H9 (cell line): Measurements from ENCODE around the gene BAX. TPM values are rescaled to one million over a fixed set of nuclear protein-coding genes. Genes with fewer than 3 reads are reported as not detected.
A peak's percentile ranks its signal among the peaks of the same experiment; 100 is the strongest.

Experiments used
- DNase-seq: peaks from one replicate; pipeline ENCODE4 v3.0.0-alpha.2; 2017
- H2AFZ ChIP-seq: one replicate; pipeline ENCODE4 v1.6.1; 2013; ENCODE audit warnings: mild to moderate bottlenecking, low read length, control low read depth, moderate library complexity
- H2AK5ac ChIP-seq: 2 replicates; pipeline ENCODE4 v1.6.1; 2013; ENCODE audit warnings: low read length, control low read depth, mixed read lengths; ENCODE audit not compliant: insufficient read length
- H2BK120ac ChIP-seq: one replicate; pipeline ENCODE4 v1.6.1; 2013; ENCODE audit warnings: low read depth, mild to moderate bottlenecking, low read length, control low read depth, inconsistent platforms; ENCODE audit not compliant: poor library complexity, severe bottlenecking
- H2BK12ac ChIP-seq: 2 replicates; pipeline ENCODE4 v1.6.1; 2013; ENCODE audit warnings: low read length, control low read depth, mixed read lengths, low read depth; ENCODE audit not compliant: insufficient read length
- H2BK15ac ChIP-seq: 2 replicates; pipeline ENCODE4 v1.6.1; 2013; ENCODE audit warnings: low read depth, low read length, control low read depth
- H2BK20ac ChIP-seq: one replicate; pipeline ENCODE4 v1.6.1; 2013; ENCODE audit warnings: low read depth, mild to moderate bottlenecking, low read length, control low read depth, inconsistent platforms; ENCODE audit not compliant: poor library complexity, severe bottlenecking
- H2BK5ac ChIP-seq: 2 replicates; pipeline ENCODE4 v1.6.1; 2013; ENCODE audit warnings: low read length, control low read depth, mixed read lengths; ENCODE audit not compliant: insufficient read length
- H3K14ac ChIP-seq: 2 replicates; pipeline ENCODE4 v1.6.1; 2013; ENCODE audit warnings: low read length, control low read depth; ENCODE audit not compliant: insufficient read depth
- H3K18ac ChIP-seq: 2 replicates; pipeline ENCODE4 v1.6.1; 2013; ENCODE audit warnings: low read depth, mild to moderate bottlenecking, mixed read lengths, low read length, control low read depth; ENCODE audit not compliant: insufficient read length
- H3K23ac ChIP-seq: 2 replicates; pipeline ENCODE4 v1.6.1; 2013; ENCODE audit warnings: low read length, control low read depth, mixed read lengths, low read depth; ENCODE audit not compliant: insufficient read length
- H3K23me2 ChIP-seq: 2 replicates; pipeline ENCODE4 v1.6.1; 2013; ENCODE audit warnings: low read depth, mild to moderate bottlenecking, mixed read lengths, low read length, control low read depth; ENCODE audit not compliant: insufficient read length, poor library complexity, severe bottlenecking
- H3K27ac ChIP-seq: 2 replicates; pipeline ENCODE4 v1.5.1; 2013; ENCODE audit warnings: low read length, control low read depth, mixed read lengths, low read depth; ENCODE audit not compliant: insufficient read length
- H3K27me3 ChIP-seq: 2 replicates; pipeline ENCODE4 v1.6.1; 2013; ENCODE audit warnings: low read length, control low read depth, inconsistent platforms; ENCODE audit not compliant: insufficient read depth
- H3K4ac ChIP-seq: 2 replicates; pipeline ENCODE4 v1.6.1; 2013; ENCODE audit warnings: low read depth, mild to moderate bottlenecking, control low read depth, inconsistent platforms, low read length, moderate library complexity
- H3K4me1 ChIP-seq: 2 replicates; pipeline ENCODE4 v1.6.1; 2013; ENCODE audit warnings: low read length, control low read depth, inconsistent platforms; ENCODE audit not compliant: insufficient read depth
- H3K4me2 ChIP-seq: 2 replicates; pipeline ENCODE4 v1.6.1; 2013; ENCODE audit warnings: low read length, control low read depth, mixed read lengths; ENCODE audit not compliant: insufficient read length, insufficient read depth
- H3K56ac ChIP-seq: 2 replicates; pipeline ENCODE4 v1.6.1; 2013; ENCODE audit warnings: low read depth, mild to moderate bottlenecking, mixed read lengths, low read length, control low read depth; ENCODE audit not compliant: insufficient read length
- H3K79me1 ChIP-seq: 2 replicates; pipeline ENCODE4 v1.6.1; 2013; ENCODE audit warnings: low read depth, mild to moderate bottlenecking, moderate library complexity, low read length, control low read depth, inconsistent platforms; ENCODE audit not compliant: insufficient read depth, poor library complexity, severe bottlenecking
- H3K79me2 ChIP-seq: 2 replicates; pipeline ENCODE4 v1.6.1; 2013; ENCODE audit warnings: low read length, control low read depth, inconsistent platforms; ENCODE audit not compliant: insufficient read depth
- H3K9ac ChIP-seq: 2 replicates; pipeline ENCODE4 v1.6.1; 2013; ENCODE audit warnings: low read length, control low read depth, mixed read lengths; ENCODE audit not compliant: insufficient read length; ENCODE audit errors: extremely low read depth
- H3K9me3 ChIP-seq: one replicate; pipeline ENCODE4 v1.6.1; 2013; ENCODE audit warnings: low read depth, low read length, inconsistent platforms; ENCODE audit not compliant: control insufficient read depth
- H3T11ph ChIP-seq: one replicate; pipeline ENCODE4 v1.6.1; 2013; ENCODE audit warnings: mild to moderate bottlenecking, low read length, control low read depth, inconsistent platforms
- H4K20me1 ChIP-seq: one replicate; pipeline ENCODE4 v1.6.1; 2013; ENCODE audit not compliant: control insufficient read depth, insufficient read length, insufficient read depth
- H4K5ac ChIP-seq: 2 replicates; pipeline ENCODE4 v1.6.1; 2013; ENCODE audit warnings: low read depth, mild to moderate bottlenecking, mixed read lengths, low read length, control low read depth; ENCODE audit not compliant: insufficient read length
- H4K8ac ChIP-seq: replicated peaks from 2 replicates; pipeline ENCODE4 v1.6.1; 2013; ENCODE audit warnings: low read length, control low read depth, mixed read lengths, low read depth; ENCODE audit not compliant: insufficient read length
- H4K91ac ChIP-seq: 2 replicates; pipeline ENCODE4 v1.6.1; 2013; ENCODE audit warnings: low read depth, mild to moderate bottlenecking, moderate library complexity, mixed read lengths, low read length, control low read depth; ENCODE audit not compliant: insufficient read length
- H3K27ac Mint-ChIP-seq, 3 experiments: 2 replicates in 2 of 3; 3 replicates in 1 of 3; pipeline ENCODE4 v1.8.0; 2020 to 2021; ENCODE audit warnings: mixed read lengths in 3 of 3, mild to moderate bottlenecking in 1 of 3, moderate library complexity in 1 of 3
- H3K27me3 Mint-ChIP-seq: 2 replicates; pipeline ENCODE4 v1.8.0; 2021; ENCODE audit warnings: low read depth, mild to moderate bottlenecking, moderate library complexity, mixed read lengths
- H3K36me3 Mint-ChIP-seq, 3 experiments: 2 replicates in 2 of 3; 3 replicates in 1 of 3; pipeline ENCODE4 v1.8.0; 2020 to 2021; ENCODE audit warnings: low read depth in 3 of 3, mixed read lengths in 3 of 3; ENCODE audit not compliant: insufficient read depth in 1 of 3
- H3K4me1 Mint-ChIP-seq, 2 experiments: 2 replicates each; pipeline ENCODE4 v1.8.0; 2020; ENCODE audit warnings: mixed read lengths in 2 of 2
- H3K4me3 Mint-ChIP-seq, 2 experiments: 2 replicates in 1 of 2; 3 replicates in 1 of 2; pipeline ENCODE4 v1.8.0; 2020 to 2021; ENCODE audit warnings: mild to moderate bottlenecking in 2 of 2, mixed read lengths in 2 of 2, moderate library complexity in 1 of 2
- H3K9me3 Mint-ChIP-seq, 2 experiments: 2 replicates in 1 of 2; 3 replicates in 1 of 2; pipeline ENCODE4 v1.8.0; 2020; ENCODE audit warnings: mild to moderate bottlenecking in 2 of 2, mixed read lengths in 2 of 2, moderate library complexity in 1 of 2
- WGBS: extraction: QIAGEN DNeasy Blood & Tissue Kit; methylation state at CpG from one replicate; pipeline ENCODE4 v1.1.7; 2013; ENCODE audit warnings: missing lambda C conversion rate, low lambda C conversion rate, mixed read lengths; ENCODE audit not compliant: insufficient read length; ENCODE audit errors: extremely low coverage; 5-methylcytosine and 5-hydroxymethylcytosine counted together
- total RNA-seq: library from RNA; stranded (reverse); gene quantifications from 2 replicates; pipeline ENCODE4 v1.2.1, GENCODE V29; 2021
- TF ChIP-seq, protein P1 (sequence below): fragments of 200-600 bp; sonication (generic); conservative IDR thresholded peaks from 3 replicates; pipeline ENCODE4 v1.8.0; 2021; ENCODE audit warnings: antibody characterized with exemption, mild to moderate bottlenecking

Gene BAX
- total RNA-seq, 1 experiment from 2014 or later = 310 TPM

DNA sequence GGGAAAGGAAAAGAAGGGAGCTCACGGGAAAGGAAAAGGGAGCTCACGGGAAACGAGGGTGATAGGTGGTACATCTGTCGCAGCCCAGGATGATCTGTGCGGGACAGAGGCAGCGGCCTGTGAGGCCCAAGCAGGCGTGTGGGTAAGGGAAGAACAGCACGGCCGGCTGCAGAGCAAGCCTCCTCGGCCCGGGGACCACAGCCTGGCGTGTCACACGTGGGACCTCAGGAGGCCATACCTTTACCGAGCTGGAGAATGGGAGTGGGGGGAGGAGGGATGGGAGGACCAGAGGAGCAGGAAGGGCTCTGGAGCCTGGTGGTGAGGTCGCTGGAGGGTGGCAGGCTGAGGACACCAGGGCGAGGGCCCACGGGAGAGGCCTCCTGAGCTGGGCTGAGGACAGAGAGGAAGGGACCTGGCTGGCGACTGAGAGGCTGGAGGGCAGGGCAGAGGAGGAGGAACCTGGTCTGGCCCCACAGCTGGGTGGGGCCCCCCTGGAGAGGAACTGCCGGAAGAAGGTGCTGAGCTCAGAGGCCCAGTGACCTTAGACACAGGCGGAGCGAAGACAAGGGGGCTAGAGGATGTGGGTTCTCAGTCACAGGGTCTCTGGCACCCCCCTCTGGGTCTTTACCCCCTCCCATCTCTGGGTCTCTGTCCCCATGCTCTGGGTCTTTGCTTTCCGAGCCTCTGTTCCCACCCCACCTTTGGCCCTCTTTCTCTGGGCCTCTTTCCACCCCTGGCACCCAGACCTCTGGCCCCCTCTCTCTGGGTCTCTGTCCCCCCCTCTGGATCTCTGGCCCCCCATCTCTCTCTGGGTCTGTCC is 7.6 kb downstream of the BAX start:
- Histone ChIP-seq H2BK20ac (no peak overlapping the region), H3K79me2 (no peaks in the 10 kb centered on the region), H3K18ac (no peak overlapping the region), H4K5ac (no peak overlapping the region), H4K8ac (no peak overlapping the region), H2BK5ac (no peak overlapping the region), H3K4me1 (no peaks in the 10 kb centered on the region; the same call in 1 of the 2 replicates), H3K56ac (no peak overlapping the region), H2AFZ (no peak overlapping the region), H2BK15ac (no peak overlapping the region), H4K20me1 (peaks cover 3% of the 10 kb centered on the region), H3K9ac (no peak overlapping the region), H3K79me1 (no peaks in the 10 kb centered on the region), H3T11ph (no peak overlapping the region), H3K14ac (peak overlapping the region; percentile 52; the same call in 1 of the 2 replicates), H3K4ac (no peak overlapping the region), H2AK5ac (no peak overlapping the region), H3K4me2 (no peak overlapping the region), H3K23me2 (peaks cover 14% of the 10 kb centered on the region), H2BK120ac (no peak overlapping the region), H3K27ac (no peak overlapping the region), H3K9me3 (no peaks in the 10 kb centered on the region), H2BK12ac (no peak overlapping the region), H4K91ac (no peak overlapping the region), H3K27me3 (no peaks in the 10 kb centered on the region), H3K23ac (no peak overlapping the region)
- Mint-ChIP-seq H3K27ac (peak overlapping the region; percentile 62 to 98 (median 83); a peak in 5 of 7 replicates), H3K4me1 (peaks cover 30 to 41% of the 10 kb centered on the region in 2 experiments), H3K36me3 (peaks cover 21 to 59% (median 46%) of the 10 kb centered on the region in 3 experiments; a peak in 6 of 7 replicates), H3K4me3 (no peak overlapping the region; a peak in 2 of 5 replicates), H3K27me3 (peaks cover 2% of the 10 kb centered on the region; the same call in 1 of the 2 replicates), H3K9me3 (peaks cover 0 to 5% of the 10 kb centered on the region in 2 experiments; a peak in 2 of 5 replicates)
- TF ChIP-seq, protein P1, sequence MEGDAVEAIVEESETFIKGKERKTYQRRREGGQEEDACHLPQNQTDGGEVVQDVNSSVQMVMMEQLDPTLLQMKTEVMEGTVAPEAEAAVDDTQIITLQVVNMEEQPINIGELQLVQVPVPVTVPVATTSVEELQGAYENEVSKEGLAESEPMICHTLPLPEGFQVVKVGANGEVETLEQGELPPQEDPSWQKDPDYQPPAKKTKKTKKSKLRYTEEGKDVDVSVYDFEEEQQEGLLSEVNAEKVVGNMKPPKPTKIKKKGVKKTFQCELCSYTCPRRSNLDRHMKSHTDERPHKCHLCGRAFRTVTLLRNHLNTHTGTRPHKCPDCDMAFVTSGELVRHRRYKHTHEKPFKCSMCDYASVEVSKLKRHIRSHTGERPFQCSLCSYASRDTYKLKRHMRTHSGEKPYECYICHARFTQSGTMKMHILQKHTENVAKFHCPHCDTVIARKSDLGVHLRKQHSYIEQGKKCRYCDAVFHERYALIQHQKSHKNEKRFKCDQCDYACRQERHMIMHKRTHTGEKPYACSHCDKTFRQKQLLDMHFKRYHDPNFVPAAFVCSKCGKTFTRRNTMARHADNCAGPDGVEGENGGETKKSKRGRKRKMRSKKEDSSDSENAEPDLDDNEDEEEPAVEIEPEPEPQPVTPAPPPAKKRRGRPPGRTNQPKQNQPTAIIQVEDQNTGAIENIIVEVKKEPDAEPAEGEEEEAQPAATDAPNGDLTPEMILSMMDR = no peak
- WGBS = no CpG with 5 or more reads among the region's 22 CpGs
- DNase-seq = peak; percentile 71
